ENCODE results near the gene SSH3.

The SSH3 gene

DNA sequence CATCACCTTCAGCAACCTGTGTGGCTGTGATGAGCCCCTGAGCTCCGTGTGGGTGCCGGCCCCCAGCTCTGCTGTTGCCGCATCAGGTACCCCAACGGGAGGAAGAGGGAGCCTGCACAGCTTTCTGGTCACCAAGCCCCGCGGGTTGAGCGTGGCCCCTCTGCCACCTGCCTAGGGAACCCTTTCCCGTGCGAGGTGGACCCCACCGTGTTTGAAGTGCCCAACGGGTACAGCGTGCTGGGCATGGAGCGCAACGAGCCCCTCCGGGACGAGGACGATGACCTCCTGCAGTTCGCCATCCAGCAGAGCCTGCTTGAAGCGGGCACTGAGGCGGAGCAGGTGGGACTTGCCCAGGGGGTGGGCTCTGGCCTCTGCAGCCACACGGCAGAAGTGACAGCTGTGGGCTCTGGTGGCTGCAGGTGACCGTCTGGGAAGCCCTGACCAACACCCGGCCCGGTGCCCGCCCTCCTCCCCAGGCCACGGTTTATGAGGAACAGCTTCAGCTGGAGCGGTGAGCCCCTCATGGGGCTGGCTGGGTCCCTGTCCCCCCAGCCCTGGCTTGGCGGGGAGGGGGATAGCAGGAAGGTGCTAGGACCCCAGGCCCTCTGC is 1.9 kb upstream of the SSH3 start:
- Mint-ChIP-seq H3K27me3 (no peaks in the 10 kb centered on the region), H3K4me1 (ENCODE audit: low read depth) (peaks cover 76% of the 10 kb centered on the region), H3K4me3 (no peak overlapping the region)

DNA sequence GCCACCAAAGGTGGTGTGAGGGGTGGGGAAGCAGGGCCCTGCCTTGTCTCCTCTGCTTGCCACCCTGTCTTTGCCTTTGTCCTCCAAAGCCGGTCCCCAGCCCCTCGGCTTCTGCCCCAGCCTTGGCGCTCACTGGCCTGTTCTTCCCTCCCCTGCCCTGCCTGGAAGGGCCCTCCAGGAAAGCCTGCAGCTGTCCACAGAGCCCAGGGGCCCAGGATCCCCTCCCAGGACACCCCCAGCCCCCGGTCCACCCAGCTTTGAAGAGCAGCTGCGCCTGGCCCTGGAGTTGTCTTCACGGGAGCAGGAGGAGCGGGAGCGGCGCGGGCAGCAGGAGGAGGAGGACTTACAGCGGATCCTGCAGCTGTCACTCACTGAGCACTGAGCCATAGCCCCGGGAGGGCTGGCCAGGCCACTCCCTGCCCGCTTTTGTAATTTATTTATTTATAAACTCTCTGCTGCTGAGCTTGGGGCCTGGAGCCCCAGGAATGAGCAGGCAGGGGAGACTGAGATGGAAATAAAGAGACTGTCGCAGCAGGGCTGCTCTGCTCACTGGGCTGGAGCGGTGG is 1.3 kb upstream of the SSH3 start:
- intact Hi-C loops (cut with micrococcal nuclease): no loop called here
- Mint-ChIP-seq H3K4me1 (ENCODE audit: low read depth) (peaks cover 70% of the 10 kb centered on the region), H3K36me3 (ENCODE audit: low read depth) (peaks cover 84% of the 10 kb centered on the region), H3K27ac (peak overlapping the region; percentile 83), H3K9me3 (no peaks in the 10 kb centered on the region), H3K4me3 (peak overlapping the region; percentile 78), H3K27me3 (no peaks in the 10 kb centered on the region)

More for the DNA sequence above, 1.9 kb upstream of the SSH3 start:
- intact Hi-C loops (cut with micrococcal nuclease): no loop called here
- Mint-ChIP-seq H3K9me3 (no peaks in the 10 kb centered on the region), H3K27ac (no peak overlapping the region), H3K36me3 (ENCODE audit: low read depth) (peaks cover 84% of the 10 kb centered on the region)

DNA sequence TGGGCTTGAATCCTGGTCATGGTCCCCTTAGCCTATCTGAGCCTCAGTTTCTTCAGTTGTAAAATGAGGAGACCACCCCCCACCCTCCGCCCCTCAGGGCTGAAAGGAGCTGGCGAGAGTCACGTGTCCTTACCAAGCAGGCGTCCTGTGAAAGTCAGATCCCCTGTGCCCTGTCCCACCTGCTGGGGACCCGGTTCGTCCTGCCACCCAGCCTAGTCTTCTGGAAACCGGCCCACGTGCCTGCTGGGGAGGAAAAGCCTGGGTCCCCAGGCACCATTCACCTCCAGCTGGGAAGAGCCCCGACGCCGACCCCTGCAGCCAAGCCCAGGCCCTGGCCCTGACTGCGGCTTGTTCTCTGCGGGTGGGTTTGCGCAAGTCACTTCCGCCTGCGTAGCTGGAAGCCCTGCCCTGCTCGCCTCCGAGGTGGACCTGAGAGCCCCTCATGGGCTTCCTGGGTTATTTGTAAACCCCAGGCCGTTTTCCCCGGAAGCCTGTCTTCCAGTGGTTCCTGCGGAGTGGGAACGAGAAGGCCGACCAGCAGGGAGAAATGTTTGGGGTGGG is 679 bp upstream of the SSH3 start:
- Mint-ChIP-seq H3K4me1 (ENCODE audit: low read depth) (peaks cover 69% of the 10 kb centered on the region), H3K9me3 (no peaks in the 10 kb centered on the region), H3K4me3 (peak overlapping the region; percentile 78), H3K27me3 (no peaks in the 10 kb centered on the region), H3K27ac (peak overlapping the region; percentile 83), H3K36me3 (ENCODE audit: low read depth) (peaks cover 84% of the 10 kb centered on the region)
- intact Hi-C loops (cut with micrococcal nuclease): loop anchor here (1.0 kb wide), 1 partner anchor 13 kb away; the partner anchor contains the start of gene ANKRD13D

DNA sequence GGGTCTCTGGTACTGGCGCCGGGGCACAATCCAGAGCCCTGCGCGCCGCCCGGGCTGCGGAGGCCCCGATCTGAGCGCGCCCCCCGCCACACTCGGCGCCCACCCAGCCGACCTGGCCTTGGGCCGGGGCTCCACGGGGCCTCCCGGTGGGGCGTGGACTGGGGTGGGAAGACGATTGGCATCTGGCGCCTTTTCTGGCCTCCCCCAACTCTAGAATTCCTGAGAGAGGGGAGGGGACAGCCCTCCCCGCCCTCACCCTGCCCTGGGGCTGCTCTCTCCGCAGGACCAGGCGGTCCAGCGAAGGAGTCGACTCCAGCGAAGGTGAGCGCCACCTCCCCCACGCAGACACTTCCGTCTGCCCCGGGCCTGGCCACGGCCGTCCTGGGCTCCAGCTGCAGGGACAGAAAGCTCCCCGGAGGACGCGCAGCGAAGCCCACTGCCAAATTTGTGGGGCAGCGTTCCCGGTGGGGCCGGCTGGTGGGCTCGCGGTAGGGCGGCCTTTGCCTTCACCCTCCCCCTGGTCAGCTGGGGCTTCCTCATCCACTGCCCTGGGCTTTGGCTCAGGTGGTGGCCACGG is 593 bp downstream of the SSH3 start:
- H3K4me3 Mint-ChIP-seq: peak overlapping the region; percentile 78
- no peaks in the 10 kb centered on the region for H3K9me3 Mint-ChIP-seq
- peak overlapping the region; percentile 83 for H3K27ac Mint-ChIP-seq
- H3K27me3 Mint-ChIP-seq: no peaks in the 10 kb centered on the region
- H3K36me3 Mint-ChIP-seq (ENCODE audit: low read depth): peaks cover 84% of the 10 kb centered on the region
- peaks cover 60% of the 10 kb centered on the region for H3K4me1 Mint-ChIP-seq (ENCODE audit: low read depth)
- intact Hi-C loops (cut with micrococcal nuclease): loop anchor here (1.0 kb wide), 1 partner anchor 15 kb away; the partner anchor contains the start of gene ANKRD13D

DNA sequence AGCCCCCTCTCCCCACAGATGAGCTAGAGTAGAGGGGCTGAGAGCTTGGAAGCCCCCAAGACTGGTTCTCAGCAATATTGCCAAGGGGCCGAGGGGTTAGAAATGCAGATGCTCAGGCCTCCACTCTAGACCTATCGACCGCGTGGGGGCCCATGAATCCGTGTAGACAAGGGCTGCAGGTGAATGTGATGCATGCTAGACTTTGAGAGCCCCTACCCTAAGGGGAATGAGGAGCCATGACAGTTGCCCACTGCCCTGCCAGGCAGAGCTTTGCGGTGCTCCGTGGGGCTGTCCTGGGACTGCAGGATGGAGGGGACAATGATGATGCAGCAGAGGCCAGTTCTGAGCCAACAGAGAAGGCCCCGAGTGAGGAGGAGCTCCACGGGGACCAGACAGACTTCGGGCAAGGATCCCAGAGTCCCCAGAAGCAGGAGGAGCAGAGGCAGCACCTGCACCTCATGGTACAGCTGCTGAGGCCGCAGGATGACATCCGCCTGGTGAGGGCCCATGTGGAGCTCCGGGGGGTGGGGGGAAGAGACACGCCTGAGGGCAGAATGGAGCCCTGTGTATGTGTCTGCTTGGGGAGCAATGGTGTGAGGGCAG is 1.3 kb downstream of the SSH3 start:
- H3K4me3 Mint-ChIP-seq: peak overlapping the region; percentile 78
- H3K27me3 Mint-ChIP-seq: no peaks in the 10 kb centered on the region
- peak overlapping the region; percentile 83 for H3K27ac Mint-ChIP-seq
- peaks cover 84% of the 10 kb centered on the region for H3K36me3 Mint-ChIP-seq (ENCODE audit: low read depth)
- intact Hi-C loops (cut with micrococcal nuclease): no loop called here
- H3K4me1 Mint-ChIP-seq (ENCODE audit: low read depth): peaks cover 53% of the 10 kb centered on the region
- no peaks in the 10 kb centered on the region for H3K9me3 Mint-ChIP-seq

DNA sequence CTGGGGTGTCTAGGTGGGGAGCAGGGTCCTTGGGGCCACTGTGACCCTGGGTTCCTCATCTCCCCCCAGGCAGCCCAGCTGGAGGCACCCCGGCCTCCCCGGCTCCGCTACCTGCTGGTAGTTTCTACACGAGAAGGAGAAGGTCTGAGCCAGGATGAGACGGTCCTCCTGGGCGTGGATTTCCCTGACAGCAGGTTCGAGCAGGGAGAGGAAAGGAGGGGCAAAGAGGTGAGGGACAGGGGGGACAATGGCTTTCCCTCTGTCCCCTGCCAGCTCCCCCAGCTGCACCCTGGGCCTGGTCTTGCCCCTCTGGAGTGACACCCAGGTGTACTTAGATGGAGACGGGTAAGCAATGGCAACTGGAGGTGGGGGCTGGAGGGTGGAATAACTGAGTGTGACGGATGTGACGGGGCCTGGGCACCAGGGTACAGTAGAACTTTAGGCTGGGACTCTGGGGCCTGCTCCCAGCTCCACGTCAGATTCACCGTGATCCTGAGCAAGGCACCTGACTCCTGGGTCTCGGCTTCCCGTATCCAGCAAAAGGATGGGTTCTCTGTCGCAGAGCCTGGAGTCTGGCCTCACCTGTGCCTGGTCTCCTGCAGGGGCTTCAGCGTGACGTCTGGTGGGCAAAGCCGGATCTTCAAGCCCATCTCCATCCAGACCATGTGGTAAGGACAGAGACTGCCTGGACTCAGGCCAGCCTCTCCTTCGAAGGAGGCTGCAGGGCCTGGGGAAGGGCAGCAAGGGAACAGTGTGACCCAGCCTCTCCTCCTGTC is 3.6 kb downstream of the SSH3 start:
- Mint-ChIP-seq H3K9me3 (no peaks in the 10 kb centered on the region), H3K27ac (peak overlapping the region; percentile 30), H3K36me3 (ENCODE audit: low read depth) (peaks cover 84% of the 10 kb centered on the region), H3K27me3 (no peaks in the 10 kb centered on the region), H3K4me1 (ENCODE audit: low read depth) (peaks cover 41% of the 10 kb centered on the region), H3K4me3 (no peak overlapping the region)
- intact Hi-C loops (cut with micrococcal nuclease): no loop called here

DNA sequence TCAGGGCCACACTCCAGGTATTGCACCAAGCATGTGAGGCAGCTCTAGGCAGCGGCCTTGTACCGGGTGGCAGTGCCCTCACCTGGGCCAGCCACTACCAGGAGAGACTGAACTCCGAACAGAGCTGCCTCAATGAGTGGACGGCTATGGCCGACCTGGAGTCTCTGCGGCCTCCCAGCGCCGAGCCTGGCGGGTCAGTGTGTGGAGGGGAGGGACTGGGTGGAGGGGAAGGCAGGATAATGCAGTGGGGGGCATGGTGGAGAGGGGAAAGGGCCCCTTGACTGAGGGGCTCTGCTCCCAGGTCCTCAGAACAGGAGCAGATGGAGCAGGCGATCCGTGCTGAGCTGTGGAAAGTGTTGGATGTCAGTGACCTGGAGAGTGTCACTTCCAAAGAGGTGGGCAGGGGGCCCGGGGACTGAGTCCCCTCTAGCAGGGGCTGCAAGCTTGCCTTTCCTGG is 4.2 kb downstream of the SSH3 start:
- Mint-ChIP-seq H3K4me1 (ENCODE audit: low read depth) (peaks cover 41% of the 10 kb centered on the region), H3K36me3 (ENCODE audit: low read depth) (peaks cover 79% of the 10 kb centered on the region), H3K4me3 (no peak overlapping the region), H3K9me3 (no peaks in the 10 kb centered on the region), H3K27ac (peak overlapping the region; percentile 30), H3K27me3 (no peaks in the 10 kb centered on the region)
- intact Hi-C loops (cut with micrococcal nuclease): no loop called here

DNA sequence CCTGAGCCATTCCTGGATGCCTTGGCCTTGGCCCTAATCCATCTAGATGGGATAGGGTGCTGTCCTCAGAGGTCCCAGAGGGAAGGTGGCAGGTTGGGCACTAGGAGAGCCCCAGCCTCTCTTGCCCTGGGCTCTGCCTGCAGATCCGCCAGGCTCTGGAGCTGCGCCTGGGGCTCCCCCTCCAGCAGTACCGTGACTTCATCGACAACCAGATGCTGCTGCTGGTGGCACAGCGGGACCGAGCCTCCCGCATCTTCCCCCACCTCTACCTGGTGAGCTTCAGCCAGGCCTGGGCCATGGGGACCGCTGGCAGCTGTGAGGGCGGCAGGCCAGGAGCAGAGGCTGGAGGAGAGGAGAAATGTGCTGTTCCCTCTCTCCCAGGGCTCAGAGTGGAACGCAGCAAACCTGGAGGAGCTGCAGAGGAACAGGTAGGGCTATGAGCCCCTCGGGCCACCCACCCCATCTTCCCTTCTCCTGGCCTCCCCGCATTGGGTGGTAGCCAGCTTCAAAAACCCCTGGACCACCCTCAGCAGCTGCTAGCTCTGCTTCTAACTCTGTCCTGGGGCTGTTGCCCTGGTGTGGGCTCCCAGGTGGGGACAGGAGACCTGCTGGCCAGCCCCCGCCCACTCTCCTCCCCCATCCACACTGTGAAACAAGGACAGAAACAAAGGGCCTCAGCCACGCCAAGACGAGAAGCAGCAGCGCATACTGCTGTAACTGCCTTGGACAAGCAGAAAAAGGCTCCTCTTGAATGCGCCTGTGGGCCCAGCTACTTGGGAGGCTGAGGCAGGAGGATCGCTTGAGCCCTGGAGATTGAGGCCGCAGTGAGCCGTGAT is 4.9 kb downstream of the SSH3 start:
- H3K27ac Mint-ChIP-seq: no peak overlapping the region

DNA sequence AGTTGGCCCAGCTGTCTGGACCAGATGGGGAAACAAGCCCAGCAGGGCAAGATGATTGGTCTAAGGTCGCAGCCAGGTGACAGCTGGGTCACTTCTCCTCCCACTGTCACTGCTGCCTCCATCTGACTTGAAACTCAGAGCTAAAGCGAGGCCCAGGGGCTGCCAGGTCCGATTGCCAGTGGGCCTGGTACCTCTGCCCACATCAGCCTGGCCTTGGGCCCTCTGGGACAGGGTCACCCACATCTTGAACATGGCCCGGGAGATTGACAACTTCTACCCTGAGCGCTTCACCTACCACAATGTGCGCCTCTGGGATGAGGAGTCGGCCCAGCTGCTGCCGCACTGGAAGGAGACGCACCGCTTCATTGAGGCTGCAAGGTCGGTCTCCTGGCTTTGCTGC is 5.8 kb downstream of the SSH3 start:
- intact Hi-C loops (cut with micrococcal nuclease): no loop called here
- no peaks in the 10 kb centered on the region for H3K9me3 Mint-ChIP-seq
- H3K36me3 Mint-ChIP-seq (ENCODE audit: low read depth): peaks cover 76% of the 10 kb centered on the region
- no peaks in the 10 kb centered on the region for H3K27me3 Mint-ChIP-seq
- peaks cover 49% of the 10 kb centered on the region for H3K4me1 Mint-ChIP-seq (ENCODE audit: low read depth)
- no peak overlapping the region for H3K27ac Mint-ChIP-seq
- no peak overlapping the region for H3K4me3 Mint-ChIP-seq

More for the DNA sequence above, 4.9 kb downstream of the SSH3 start:
- Mint-ChIP-seq H3K36me3 (ENCODE audit: low read depth) (peaks cover 76% of the 10 kb centered on the region), H3K9me3 (no peaks in the 10 kb centered on the region), H3K27me3 (no peaks in the 10 kb centered on the region), H3K4me1 (ENCODE audit: low read depth) (peaks cover 43% of the 10 kb centered on the region), H3K4me3 (no peak overlapping the region)
- intact Hi-C loops (cut with micrococcal nuclease): no loop called here

DNA sequence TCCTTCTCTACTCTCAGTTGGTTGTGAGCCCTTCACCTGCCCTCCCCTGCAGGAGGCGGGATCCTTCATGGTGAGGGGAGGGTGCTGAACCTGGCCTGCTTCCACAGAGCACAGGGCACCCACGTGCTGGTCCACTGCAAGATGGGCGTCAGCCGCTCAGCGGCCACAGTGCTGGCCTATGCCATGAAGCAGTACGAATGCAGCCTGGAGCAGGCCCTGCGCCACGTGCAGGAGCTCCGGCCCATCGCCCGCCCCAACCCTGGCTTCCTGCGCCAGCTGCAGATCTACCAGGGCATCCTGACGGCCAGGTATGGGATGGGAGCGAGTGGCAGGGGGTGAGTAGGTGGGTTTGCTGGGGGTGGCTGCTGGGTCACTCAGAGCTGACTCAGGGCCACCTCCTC is 6.3 kb downstream of the SSH3 start:
- Mint-ChIP-seq H3K4me1 (ENCODE audit: low read depth) (peaks cover 49% of the 10 kb centered on the region), H3K9me3 (no peaks in the 10 kb centered on the region), H3K27me3 (no peaks in the 10 kb centered on the region), H3K4me3 (no peak overlapping the region), H3K27ac (no peak overlapping the region), H3K36me3 (ENCODE audit: low read depth) (peaks cover 75% of the 10 kb centered on the region)
- intact Hi-C loops (cut with micrococcal nuclease): no loop called here

DNA sequence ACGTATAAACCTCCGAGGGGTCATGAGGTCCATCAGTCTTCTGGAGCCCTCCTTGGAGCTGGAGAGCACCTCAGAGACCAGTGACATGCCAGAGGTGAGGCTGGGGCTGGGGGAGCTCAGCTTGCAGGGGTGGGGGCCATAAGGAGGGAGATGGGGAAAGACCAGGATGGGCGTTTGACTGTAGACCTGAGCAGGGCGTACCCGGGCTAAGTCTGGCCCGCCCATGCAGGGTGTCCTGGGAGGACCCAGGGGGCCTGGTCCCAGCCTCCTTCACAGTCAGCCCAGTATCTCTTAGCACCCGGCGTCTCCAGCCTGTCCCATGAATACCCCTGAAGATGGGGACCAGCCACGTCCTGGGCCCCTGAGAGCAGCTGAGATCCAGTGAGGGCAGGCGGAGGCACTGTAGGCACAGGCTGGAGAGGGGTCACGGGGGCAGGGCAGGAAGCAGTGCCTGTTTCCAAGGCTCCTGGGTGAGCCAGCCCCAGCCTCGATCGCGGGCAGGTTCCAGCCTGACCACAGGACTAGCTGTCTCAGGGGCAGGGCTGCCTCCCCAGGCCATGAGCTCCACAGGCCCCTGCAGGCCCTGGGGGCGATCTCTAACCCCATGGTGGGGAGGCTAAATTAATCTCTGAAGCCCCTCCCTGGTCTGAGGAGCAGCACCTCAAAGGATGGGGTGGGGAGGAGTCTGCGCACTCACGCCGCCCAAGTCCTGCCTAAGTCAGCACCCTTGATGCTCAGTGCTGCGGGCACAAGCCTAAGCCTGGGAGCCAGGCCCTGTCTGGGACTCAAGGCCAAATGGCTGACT is 7.1 kb downstream of the SSH3 start:
- Mint-ChIP-seq H3K36me3 (ENCODE audit: low read depth) (peaks cover 67% of the 10 kb centered on the region), H3K9me3 (no peaks in the 10 kb centered on the region), H3K4me3 (no peak overlapping the region), H3K27ac (no peak overlapping the region), H3K4me1 (ENCODE audit: low read depth) (peaks cover 41% of the 10 kb centered on the region), H3K27me3 (no peaks in the 10 kb centered on the region)
- intact Hi-C loops (cut with micrococcal nuclease): no loop called here

DNA sequence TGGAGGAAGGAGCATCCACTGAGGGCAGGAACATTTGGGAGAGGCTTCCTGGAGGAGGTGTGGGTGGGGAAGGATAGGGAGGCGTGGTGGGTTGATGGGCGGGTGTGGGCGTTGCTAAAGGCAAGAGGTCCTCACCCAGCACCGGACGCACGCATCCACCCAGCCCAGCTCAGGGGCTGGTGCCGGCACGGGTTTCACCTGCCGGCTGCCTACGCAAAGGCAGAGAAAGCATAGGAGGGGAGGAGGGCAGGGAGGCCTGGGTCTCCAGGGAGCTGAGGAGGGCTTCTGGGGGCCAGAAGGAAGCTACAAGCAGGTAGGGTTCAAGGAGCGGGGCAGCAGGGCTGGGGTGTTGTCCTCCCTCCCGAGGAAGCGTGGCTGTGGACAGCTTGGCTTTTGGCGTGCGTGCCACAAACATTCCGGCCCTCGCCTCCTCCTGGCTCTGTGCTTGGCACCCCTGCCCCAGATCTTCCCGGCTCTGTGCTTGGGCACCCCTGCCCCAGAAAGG is 7.8 kb downstream of the SSH3 start:
- H3K4me3 Mint-ChIP-seq: no peak overlapping the region
- no peaks in the 10 kb centered on the region for H3K27me3 Mint-ChIP-seq
- no peaks in the 10 kb centered on the region for H3K9me3 Mint-ChIP-seq
- intact Hi-C loops (cut with micrococcal nuclease): no loop called here
- H3K36me3 Mint-ChIP-seq (ENCODE audit: low read depth): peaks cover 60% of the 10 kb centered on the region
- peaks cover 38% of the 10 kb centered on the region for H3K4me1 Mint-ChIP-seq (ENCODE audit: low read depth)
- no peak overlapping the region for H3K27ac Mint-ChIP-seq

Measured in dendritic cell treated with granulocyte-macrophage colony-stimulating factor and Interleukin-4, amounts not matched to agents 40 ng/mL and 50 ng/mL, for 4 days (primary cell).